ENCODE measurements around the gene AOC1. TPM values are rescaled to one million over a fixed set of nuclear protein-coding genes. Genes with fewer than 3 reads are reported as not detected.

AOC1 gene
- total and polyA plus RNA-seq, 7 donors, result 1.4 to 155 (median 47.3) TPM; not detected in 3

GRCh38 chr7:150874401-150875198 is 22.3 kb downstream of the AOC1 start:
- no peak for DNase-seq
- WGBS, 2 donors, result 86 to 89% methylated on average over 8 of the region's 8 CpGs
- Histone ChIP-seq H3K27me3 (no peaks in the 10 kb centered on the region), H3K4me1 (peaks cover 0 to 14% (median 10%) of the 10 kb centered on the region in 4 donors), H3K4me3 (no peak overlapping the region), H3K36me3 (no peaks in the 10 kb centered on the region), H3K27ac (no peak overlapping the region), H3K9me3 (no peaks in the 10 kb centered on the region)
- intact Hi-C loops (cut with DNase I), result no loop called here
- TF ChIP-seq CTCF (IDR thresholded peaks at IDR 0.05) (no peak), POLR2A (IDR thresholded peaks at IDR 0.05) (no peak), POLR2AphosphoS5 (IDR thresholded peaks at IDR 0.05) (no peak), EP300 (IDR thresholded peaks at IDR 0.05) (no peak)

DNA sequence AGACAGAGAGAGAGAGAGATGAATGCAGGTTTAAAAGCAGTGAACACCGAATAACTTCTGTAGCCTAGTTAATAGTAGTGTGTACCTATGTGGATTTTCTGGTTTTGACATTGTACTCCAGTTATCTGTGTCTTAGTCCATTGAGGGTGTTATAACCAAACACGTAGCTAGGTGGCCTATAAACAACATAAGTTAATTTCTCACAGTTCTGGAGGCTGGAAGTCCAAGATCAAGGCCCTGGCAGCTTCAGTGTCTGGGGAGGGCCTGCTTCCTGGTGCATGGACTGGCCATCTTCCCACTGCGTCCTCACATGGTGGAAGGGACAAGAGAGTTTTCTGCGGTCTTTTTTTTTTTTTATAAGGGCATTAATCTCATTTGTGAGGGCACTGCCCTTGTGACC is 23.5 kb downstream of the AOC1 start:
- TF ChIP-seq POLR2A (IDR thresholded peaks at IDR 0.05), result no peak
- TF ChIP-seq EP300 (IDR thresholded peaks at IDR 0.05), result no peak
- no peak for TF ChIP-seq CTCF (IDR thresholded peaks at IDR 0.05)
- no peak for TF ChIP-seq POLR2AphosphoS5 (IDR thresholded peaks at IDR 0.05)
- peaks cover 0 to 14% (median 10%) of the 10 kb centered on the region in 4 donors for H3K4me1 ChIP-seq
- no peak for DNase-seq
- no peak overlapping the region for H3K27ac ChIP-seq
- H3K4me3 ChIP-seq, result no peak overlapping the region
- intact Hi-C loops (cut with DNase I), result loop anchor here (2.0 kb wide), 1 partner anchor 97 kb away; no protein-coding TSS in a partner anchor
- H3K36me3 ChIP-seq, result no peaks in the 10 kb centered on the region
- H3K9me3 ChIP-seq, result peaks cover 0 to 5% (median 3%) of the 10 kb centered on the region in 4 donors
- no peaks in the 10 kb centered on the region for H3K27me3 ChIP-seq
- WGBS, 2 donors, result 66 to 79% methylated on average over 4 of the region's 4 CpGs

- DNase-seq, result peak; percentile 78
Measured at GRCh38 chr7:150876817-150877526, 24.7 kb downstream of the AOC1 start.

DNA sequence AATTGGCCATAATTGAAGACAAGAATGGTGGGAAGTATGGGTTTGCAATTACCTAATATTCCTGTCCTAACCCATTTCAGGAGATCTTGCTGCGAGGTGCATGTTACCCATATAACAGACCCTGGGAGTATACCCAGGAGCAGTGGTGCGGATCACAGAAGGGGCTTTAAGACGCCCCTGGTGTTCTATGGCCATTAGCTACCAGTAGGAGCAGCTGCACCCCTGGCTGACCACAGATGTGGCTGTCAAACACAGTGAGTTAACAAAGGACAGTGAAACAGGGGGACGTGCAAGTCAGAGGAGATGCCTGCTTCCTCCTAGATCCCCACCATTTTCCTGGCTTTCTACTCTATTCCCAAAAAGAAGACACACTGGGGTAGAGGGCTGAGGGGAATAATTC is 25.2 kb downstream of the AOC1 start:
- TF ChIP-seq POLR2A (IDR thresholded peaks at IDR 0.05) (no peak), CTCF (IDR thresholded peaks at IDR 0.05) (no peak), POLR2AphosphoS5 (IDR thresholded peaks at IDR 0.05) (no peak), EP300 (IDR thresholded peaks at IDR 0.05) (no peak)
- peak overlapping the region in 1 of 4 donors; percentile 28 for H3K27ac ChIP-seq
- no peaks in the 10 kb centered on the region for H3K36me3 ChIP-seq
- H3K4me1 ChIP-seq, result peaks cover 0 to 14% (median 10%) of the 10 kb centered on the region in 4 donors
- peaks cover 0 to 8% (median 3%) of the 10 kb centered on the region in 4 donors for H3K9me3 ChIP-seq
- WGBS, 2 donors, result 72 to 79% methylated on average over 4 of the region's 4 CpGs
- DNase-seq, result no peak
- intact Hi-C loops (cut with DNase I), result loop anchor here (2.0 kb wide), 1 partner anchor 99 kb away; no protein-coding TSS in a partner anchor
- no peaks in the 10 kb centered on the region for H3K27me3 ChIP-seq
- no peak overlapping the region for H3K4me3 ChIP-seq

More at GRCh38 chr7:150876817-150877526, 24.7 kb downstream of the AOC1 start:
- Histone ChIP-seq H3K27ac (peak overlapping the region in 2 of 4 donors; percentile 28 to 38), H3K9me3 (peaks cover 0 to 8% (median 3%) of the 10 kb centered on the region in 4 donors), H3K27me3 (no peaks in the 10 kb centered on the region), H3K4me3 (no peak overlapping the region), H3K4me1 (peaks cover 0 to 14% (median 10%) of the 10 kb centered on the region in 4 donors), H3K36me3 (no peaks in the 10 kb centered on the region)
- intact Hi-C loops (cut with DNase I), result loop anchor here (2.0 kb wide), 1 partner anchor 98 kb away; no protein-coding TSS in a partner anchor
- WGBS, 2 donors, result 5 to 6% methylated on average over 17 to 19 of the region's 19 CpGs
- TF ChIP-seq POLR2AphosphoS5 (IDR thresholded peaks at IDR 0.05), result peak in 1 of 4 donors; percentile 16
- no peak for TF ChIP-seq EP300 (IDR thresholded peaks at IDR 0.05)
- peak in 2 of 4 experiments; percentile 35 to 38 for TF ChIP-seq CTCF (IDR thresholded peaks at IDR 0.05)
